C1 segment of cervical spinal cord (tissue), 14 donors: ENCODE measurements around the gene CERS1.

ENCODE experiments used
- DNase-seq, 14 donors: peaks; one replicate each; lab custom pipeline; 2025; lab: John Stamatoyannopoulos, UW

The CERS1 gene

GRCh38 chr19:18871543-18871942 is 24.4 kb downstream of the CERS1 start:
- no peak for DNase-seq

DNA sequence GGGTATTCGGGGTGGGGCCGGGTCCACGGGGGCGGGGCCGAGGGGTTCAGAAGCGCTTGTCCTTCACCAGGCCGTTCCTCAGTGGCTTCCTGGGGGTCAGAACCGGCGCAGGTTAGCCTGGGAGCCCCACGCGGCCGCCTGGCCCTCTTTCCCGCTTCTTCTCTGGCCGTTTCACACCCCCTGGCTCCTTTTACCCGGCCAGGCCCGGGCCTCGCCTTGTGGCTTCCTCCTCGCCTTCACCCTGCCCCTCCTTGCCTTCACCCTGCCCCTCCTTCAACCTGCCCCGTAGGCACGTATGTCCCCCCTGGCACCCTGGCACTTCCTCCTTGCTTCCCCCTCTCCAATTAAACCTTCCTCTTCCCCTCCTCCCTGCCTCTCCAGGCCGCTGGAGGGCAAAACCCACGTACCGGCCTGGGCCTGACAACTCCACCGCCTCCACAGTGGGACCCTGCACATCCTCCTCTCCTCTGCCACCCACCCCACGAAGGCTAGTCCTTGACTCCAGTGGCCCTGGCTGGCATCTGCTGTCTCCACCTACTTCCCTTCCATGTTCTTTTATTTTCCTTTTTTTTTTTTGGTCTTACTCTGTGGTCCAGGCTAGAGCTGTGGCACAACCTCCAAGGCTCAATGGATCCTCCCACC is 25.3 kb downstream of the CERS1 start:
- DNase-seq = no peak

DNA sequence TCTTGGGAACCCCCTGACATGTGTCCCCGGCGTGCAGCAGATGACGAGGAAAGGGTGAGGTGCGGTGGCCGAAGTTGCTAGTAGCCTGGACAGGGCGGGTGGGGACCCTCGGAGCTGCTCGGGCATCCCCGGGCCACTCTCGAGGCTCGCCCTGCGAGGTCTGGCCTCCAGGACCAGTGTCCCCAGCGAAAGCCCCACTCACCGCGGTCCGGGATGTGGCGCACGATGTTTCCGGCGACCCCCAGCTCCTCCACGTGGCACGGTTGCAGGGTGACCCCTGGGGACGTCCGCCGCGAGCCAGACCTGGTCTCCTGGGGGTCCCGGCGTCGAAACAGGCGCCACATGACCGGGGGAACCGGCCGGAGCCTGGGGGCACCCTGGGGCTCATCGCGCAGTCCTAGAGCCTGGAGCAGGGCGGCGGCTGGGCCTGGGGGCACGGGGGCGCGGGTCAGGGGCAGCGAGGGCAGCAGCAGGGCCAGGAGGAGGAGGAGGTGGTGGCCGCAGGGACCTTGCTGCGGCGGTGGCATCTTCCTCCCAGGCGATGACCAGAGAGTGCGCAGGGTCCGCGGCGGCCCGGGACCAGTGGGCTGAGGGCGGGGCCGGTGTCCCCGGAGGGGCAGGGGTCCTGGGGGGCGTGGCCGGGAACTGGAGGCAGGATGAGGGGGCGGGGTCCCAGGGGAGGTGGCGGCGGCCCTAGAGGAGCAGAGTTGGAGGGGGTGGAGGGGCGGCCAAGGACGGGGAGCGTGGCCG is 26.0 kb downstream of the CERS1 start:
- no peak for DNase-seq

DNA sequence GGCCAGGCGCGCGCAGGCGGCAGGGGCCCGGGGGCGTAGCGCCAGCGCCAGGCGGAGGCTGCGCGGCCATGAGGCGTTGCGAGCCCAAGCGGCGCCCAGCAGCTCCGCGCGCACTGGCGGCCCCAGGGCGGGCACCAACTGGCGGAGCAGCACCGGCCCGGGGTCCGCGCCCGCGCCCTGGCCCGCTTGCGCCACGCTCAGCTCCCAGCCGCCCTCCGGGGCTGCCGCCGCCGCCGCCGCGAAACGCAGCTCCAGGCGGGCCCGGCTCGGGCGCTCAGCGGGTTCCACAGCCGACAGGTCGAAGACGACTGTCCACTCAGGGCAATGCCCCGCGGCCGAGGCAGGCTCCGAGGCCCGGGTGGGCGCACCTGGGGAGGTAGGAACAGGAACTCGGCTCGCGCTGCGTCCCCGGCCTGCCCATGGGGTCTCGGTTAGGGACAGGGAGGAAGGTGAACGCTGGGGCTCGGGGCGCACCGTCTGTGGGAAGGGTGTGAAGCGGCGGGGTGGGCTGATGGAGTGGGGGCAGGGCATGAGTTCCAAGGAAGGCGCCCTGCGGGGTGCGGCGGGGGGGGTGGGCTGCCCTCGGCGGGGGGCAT is 26.8 kb downstream of the CERS1 start:
- no peak for DNase-seq

DNA sequence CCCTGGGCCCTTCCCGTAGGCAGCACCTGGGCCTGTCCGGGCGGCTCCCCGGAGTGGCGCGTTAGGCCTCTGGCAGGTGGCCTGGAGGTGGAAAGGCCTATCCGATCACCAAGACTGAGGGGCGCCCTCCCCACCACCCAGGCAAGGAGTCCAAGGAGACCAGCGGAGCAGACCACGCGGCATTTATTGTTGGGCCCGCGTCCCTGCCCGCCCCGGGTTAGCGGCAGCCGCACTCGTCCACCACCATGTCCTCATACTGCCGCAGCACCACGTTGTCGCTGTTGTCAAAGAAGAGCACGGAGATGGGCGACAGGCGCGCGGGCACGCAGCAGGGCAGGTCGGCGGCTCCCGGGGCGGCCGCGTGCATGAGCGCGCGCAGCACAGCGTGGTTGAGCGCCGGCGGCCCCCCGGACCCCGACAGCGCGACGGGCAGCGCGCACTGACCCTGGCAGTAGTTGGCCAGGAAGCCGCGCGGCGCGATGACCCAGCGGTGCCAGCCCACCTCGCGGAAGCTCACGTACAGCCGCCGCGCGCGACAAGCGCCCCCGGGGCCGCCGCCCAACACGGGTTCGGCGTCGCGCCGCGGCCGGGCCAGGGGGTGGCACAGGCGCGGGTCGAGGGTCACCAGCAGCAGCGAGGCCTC is 27.5 kb downstream of the CERS1 start:
- peak in 1 of 14 donors; percentile 20 for DNase-seq

GRCh38 chr19:18867751-18868150 is 28.2 kb downstream of the CERS1 start:
- DNase-seq = peak in 1 of 14 donors; percentile 58

GRCh38 chr19:18867199-18867598 is 28.8 kb downstream of the CERS1 start:
- peak in 1 of 14 donors; percentile 37 for DNase-seq

- peak in 1 of 14 donors; percentile 54 for DNase-seq
These were observed 29.2 kb downstream of the CERS1 start for GRCh38 chr19:18866800-18867123.

DNA sequence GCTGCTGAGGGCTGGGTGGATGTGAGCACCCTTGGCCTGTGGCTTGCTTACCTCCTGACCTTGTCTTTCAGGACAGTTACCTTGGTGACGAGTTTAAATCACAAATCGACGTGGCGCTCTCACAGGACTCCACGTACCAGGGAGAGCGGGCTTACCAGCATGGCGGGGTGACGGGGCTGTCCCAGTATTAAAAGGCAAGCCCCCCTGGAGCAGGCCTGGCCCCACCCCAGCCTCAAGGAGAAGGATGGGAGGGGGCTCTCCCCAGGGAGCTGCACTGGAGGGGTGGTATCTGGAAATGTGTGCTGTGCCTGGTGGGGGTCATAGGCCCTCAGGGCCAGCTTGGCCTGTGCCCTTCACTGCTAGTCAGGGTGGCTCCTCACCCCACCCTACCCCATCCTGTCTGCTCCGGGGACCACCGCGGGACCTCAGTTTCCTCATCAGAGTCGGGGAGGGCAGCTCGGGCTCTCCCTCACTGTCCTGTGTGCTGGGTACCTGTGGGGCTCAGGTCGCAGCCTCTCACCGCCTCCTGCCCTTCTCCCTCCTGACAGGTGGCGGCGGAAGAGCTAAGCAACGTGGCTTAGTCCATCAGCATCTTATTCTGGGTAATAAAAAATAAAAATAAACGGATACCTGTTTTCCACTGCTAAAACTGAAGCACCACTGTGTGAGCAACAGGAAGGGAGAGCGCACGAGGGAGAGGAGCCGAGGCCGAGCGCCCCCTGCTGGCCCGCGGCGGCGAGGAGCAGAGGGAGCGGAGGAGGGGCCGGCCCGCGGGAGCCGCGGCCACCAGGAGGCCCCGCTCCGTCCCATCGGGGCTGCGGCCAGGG is 29.8 kb downstream of the CERS1 start:
- peak in 12 of 14 donors; percentile 3 to 72 (median 43) for DNase-seq

DNA sequence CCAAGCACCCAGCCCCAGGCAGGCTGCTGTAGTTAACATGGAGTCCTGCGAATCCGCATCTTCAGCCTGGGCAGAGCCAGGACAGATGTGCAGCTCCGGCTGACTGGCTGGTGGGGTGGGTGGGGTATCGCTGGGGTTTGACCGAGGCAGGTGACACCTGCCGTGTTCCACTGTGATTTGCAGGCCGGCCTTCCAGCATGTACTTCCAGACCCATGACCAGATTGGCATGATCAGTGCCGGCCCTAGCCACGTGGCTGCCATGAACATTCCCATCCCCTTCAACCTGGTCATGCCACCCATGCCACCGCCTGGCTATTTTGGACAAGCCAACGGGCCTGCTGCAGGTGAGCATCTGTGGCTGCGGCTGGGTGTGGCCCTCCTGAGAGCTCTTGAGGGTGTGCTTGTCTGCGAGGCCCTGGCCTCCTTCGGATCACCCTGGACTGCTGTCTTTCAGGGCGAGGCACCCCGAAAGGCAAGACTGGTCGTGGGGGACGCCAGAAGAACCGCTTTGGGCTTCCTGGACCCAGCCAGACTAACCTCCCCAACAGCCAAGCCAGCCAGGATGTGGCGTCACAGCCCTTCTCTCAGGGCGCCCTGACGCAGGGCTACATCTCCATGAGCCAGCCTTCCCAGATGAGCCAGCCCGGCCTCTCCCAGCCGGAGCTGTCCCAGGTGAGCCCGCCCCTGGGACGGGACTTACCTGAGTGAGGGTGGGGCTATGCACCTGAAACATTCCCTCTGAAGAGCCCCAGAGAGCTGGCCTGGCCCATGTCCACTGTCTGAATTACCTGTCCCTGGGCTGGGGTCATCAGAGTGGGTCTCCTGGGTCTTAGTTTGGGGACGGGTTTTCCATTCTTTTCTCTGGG is 30.6 kb downstream of the CERS1 start:
- DNase-seq = no peak

DNA sequence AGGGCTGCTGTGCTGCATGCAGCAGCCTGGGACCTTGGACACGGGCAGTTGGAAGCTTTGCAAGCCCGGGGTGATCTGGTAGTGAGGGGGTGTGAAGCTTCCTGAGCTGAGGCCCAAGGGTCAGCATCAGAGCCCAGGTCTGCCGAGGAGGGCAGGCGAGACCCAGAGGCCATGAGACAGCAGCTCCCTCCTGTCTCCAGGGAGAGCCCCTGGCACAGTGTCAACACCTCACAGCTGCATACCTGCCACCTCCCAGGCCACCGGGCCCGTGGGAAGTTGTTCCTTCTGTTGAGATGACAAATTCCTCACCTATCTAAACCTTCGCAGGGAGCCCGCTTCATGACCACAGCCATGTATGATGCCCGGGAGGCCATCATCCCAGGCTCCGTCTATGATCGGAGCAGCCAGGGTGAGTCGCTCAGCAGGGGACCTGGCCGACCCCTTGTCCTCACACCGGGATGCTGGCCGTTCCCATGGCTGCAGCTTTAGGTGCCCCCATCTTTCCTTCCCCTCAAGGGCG is 32.1 kb downstream of the CERS1 start:
- DNase-seq = no peak

GRCh38 chr19:18862976-18863842 is 32.7 kb downstream of the CERS1 start:
- DNase-seq = peak in 1 of 14 donors; percentile 31

GRCh38 chr19:18861917-18862316 is 34.0 kb downstream of the CERS1 start:
- no peak for DNase-seq

DNA sequence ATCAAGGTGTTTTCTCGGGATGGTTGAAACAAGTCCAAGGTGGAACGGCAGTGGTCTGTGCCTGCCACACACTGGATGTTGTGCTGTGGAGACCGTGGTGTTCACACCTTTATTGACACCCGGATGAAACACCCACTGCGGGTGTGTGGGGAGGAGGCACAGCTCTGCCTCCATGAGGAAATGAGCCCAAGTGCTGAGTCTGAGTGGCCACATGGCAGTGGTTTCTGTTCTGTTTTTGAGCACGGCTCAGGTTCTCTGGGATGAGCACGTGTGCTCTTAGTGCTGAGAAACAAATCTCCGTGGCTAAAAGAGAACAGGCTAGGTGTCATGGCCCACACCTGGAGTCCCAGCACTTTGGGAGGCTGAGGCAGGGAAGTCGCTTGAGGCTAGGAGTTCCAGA is 34.7 kb downstream of the CERS1 start:
- DNase-seq = peak in 1 of 14 donors; percentile 19

GRCh38 chr19:18860725-18861124 is 35.2 kb downstream of the CERS1 start:
- no peak for DNase-seq

GRCh38 chr19:18860302-18860700 is 35.7 kb downstream of the CERS1 start:
- DNase-seq = no peak

DNA sequence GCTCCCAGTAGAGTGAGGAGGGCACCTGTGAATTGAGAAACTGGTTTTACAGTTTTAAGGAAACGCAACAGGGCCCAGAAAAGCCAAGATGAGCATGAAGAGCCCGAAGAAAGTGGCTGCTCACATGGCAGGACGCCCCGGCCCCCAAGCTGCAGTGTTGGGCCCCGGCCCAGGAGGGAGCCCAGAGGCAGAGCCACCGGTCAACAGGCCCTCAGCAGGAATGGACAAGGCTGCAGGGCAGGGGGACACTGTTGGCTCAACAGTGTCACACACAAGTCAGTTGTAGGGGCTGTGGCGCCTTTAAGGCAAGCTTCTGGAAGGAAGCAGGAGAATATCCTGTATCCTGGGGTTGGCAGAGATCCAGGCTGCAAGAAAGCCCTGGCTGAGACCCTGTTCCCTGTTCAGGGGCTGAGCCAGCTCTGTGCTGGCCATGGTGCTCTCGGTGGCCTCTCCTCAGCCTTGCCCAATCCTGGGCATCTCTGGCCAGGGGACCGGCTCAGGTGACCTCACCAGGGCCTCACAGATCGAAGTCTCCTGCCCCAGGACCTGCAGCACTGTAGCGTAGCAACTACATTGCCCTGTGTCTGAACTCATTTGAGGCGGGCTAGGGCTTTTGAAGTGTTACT is 36.2 kb downstream of the CERS1 start:
- peak in 5 of 14 donors; percentile 12 to 55 (median 21) for DNase-seq

- DNase-seq = no peak
These were observed 36.9 kb downstream of the CERS1 start for GRCh38 chr19:18858906-18859646.
